Activated T-cell treated with anti-CD3 and anti-CD28 coated beads, Interleukin-2, amount 50 U/mL, for 1 hour (primary cell): ENCODE results near the gene NXPH1.
"Not testable (repeated sequence)": the region's sequence is repeated elsewhere in the genome, so short reads cannot be mapped to it uniquely, and the experiment has no call there.

Source experiments
- DNase-seq: peaks from one replicate; pipeline ENCODE4 v3.0.0-alpha.2; 2020

Gene NXPH1

GRCh38 chr7:8612584-8612983, 179.2 kb downstream of the NXPH1 start:
- no peak for DNase-seq

GRCh38 chr7:8613191-8613590, 179.8 kb downstream of the NXPH1 start:
- no peak for DNase-seq

- DNase-seq = no peak
Observed at GRCh38 chr7:8615019-8615418, 181.6 kb downstream of the NXPH1 start.

DNA sequence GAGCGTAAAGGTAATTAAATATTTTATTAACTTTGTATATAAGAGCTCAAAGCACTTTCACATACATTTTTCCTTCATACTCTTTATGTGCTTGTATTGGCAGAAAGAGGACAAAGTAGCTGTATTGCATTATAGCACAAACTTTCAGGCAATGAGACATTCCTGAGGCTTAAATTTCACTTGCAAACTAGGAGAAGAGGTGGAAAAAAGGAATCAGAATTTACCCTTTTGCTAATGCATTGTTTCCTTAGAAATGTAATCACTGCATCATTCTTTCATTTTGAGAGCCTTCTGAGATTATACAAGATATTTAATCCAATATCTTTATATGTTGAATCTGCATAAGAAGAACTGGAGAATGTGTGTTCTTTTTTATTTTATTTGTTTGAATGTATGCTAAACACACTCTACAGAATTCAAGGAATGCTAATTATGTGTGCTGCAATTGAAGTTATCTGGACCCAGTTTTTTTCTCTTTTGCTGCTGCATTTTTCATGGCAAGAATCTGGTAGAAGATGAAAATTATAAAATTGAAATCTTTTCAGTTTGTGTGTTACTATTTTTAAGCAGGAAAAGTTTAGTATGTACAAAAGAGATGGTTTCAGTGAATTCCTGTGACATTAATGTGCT, 185.1 kb downstream of the NXPH1 start:
- no peak for DNase-seq

GRCh38 chr7:8620169-8620568, 186.8 kb downstream of the NXPH1 start:
- no peak for DNase-seq

- no peak for DNase-seq
Observed at GRCh38 chr7:8625612-8626011, 192.2 kb downstream of the NXPH1 start.

- DNase-seq = no peak
Observed at GRCh38 chr7:8627325-8627724, 193.9 kb downstream of the NXPH1 start.

DNA sequence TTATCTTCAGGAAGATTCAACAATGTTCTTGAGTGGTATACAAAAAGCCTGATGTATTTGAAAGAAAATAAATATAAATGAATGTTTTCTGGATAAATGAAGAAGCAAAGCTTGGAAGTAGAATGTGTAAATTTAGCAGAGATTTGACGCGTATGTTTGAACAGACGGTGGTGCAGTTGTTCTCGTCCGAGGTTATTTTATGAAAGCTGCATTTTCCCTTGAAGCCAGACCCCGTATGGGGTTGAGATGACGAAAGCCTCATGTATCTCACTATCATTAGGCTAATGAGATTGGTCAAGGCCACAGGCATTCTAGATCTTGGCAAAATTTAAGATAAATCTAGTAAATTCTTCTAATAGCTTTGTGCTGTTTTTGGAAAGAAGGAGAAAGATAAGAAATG, 195.2 kb downstream of the NXPH1 start:
- DNase-seq = no peak

DNA sequence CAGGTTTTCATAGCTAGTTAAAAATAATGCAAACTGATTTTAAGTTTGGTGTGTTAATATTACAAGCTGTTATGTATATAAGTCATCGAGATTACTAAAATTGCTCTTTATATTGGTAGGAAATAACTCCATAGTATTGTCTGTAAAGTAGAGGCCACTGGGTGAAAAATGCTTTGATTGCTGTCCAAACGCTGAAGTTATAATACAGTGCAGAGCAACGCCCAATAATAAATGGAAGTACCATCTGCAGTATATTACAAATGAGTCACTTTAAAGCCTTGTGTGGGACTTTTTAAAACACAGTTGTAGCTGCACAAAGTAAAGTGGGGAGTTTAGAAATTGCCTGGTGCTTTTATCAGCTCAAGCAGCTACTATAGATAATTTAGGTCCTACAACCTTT, 196.1 kb downstream of the NXPH1 start:
- no peak for DNase-seq

DNA sequence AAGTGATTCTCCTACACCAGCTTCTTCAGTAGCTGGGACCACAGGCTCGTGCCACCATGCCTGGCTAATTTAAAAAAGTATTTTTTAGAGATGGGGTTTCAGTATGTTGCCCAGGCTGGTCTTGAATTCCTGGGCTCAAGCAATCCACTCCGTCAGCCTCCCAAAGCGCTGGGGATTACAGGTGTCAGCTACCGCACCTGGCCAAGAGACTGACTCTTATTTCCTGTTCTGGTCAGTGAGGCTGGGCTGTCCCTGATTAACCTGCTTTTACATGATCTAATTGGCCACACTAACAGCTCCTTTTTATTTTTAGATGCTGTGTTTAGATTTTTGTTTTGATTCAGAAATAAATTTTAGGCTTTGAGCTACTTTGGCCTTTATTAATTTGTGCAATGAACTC, 203.9 kb downstream of the NXPH1 start:
- no peak for DNase-seq

- DNase-seq = no peak
Observed at GRCh38 chr7:8638076-8638475, 204.7 kb downstream of the NXPH1 start.

GRCh38 chr7:8639668-8640067, 206.3 kb downstream of the NXPH1 start:
- DNase-seq = no peak

- DNase-seq = no peak
Observed at GRCh38 chr7:8640671-8641070, 207.3 kb downstream of the NXPH1 start.

GRCh38 chr7:8668627-8669500, 235.5 kb downstream of the NXPH1 start:
- DNase-seq = no peak

- no peak for DNase-seq
Observed at GRCh38 chr7:8669501-8669851, 236.1 kb downstream of the NXPH1 start.

DNA sequence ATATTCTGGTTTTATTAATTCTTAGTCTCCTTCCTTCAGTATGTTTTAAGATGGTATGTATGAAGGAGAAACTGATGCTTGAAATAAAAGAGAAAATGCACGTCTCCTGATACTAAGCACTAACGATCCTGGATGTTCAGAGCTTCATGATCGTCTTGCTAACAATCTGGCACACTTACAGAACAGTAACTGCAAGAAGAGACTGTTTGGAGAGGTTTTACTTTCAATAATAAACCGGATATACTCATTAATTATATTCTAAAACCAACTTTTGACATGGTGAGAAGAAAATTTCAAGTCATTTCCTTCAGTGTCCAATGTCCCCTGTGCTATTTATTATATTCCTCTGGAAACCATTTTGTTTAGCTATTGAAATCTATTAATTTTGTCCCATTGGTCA, 251.0 kb downstream of the NXPH1 start:
- no peak for DNase-seq

GRCh38 chr7:8699875-8700624, 266.6 kb downstream of the NXPH1 start:
- DNase-seq = no peak

- no peak for DNase-seq
Observed at GRCh38 chr7:8702807-8703206, 269.4 kb downstream of the NXPH1 start.

GRCh38 chr7:8710124-8710523, 276.7 kb downstream of the NXPH1 start:
- no peak for DNase-seq

DNA sequence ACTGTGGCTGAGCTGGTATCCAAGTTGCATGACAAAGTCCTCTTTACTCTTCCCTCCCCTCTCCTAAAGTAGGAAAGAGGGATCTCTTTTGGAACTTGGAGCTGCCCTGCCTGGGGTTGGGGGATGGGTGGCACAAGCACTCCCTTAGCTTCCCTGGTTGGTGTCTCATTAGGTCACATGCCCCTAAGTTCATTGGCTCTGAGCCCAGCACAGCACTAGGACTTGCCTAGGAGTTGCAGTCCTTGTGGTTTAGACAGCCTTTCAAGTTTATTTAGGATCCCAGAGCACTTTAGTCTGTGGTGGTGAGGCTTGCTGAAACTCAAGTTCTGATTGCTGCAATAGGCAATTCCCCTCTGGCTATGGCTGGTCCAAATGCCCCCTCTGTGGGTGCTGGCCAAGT, 281.4 kb downstream of the NXPH1 start:
- DNase-seq = no peak

GRCh38 chr7:8719102-8719501, 285.7 kb downstream of the NXPH1 start:
- DNase-seq = no peak

DNA sequence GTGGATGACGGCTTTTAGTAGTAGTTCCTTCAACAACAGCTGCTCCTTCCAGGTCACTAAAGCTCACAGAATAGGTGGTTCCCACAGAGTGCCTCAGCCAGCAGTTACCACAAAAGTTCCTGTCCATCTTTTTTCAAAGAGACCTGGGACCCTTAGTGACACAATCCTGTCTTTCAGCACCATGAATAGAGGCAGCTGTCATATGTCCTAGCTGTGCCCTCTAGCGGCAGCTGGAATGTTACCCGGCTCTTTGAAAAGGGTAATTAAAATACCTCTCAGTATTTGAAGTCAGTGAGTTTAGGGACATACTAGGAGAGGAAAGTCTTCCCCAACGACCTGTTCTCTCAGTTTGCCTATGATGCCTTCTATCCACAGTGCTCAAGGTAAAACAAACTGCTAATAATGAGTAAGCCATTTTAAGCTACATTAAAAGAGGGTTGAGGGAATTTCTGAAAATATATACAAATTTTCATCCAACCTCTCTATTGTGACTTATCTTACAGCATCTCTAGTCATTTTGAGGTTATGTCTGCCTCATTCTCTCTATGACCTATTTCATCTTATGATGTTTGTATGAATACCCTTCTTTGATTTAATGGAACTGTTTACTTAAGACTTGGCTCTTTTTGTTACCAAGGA, 290.8 kb downstream of the NXPH1 start:
- DNase-seq = no peak

DNA sequence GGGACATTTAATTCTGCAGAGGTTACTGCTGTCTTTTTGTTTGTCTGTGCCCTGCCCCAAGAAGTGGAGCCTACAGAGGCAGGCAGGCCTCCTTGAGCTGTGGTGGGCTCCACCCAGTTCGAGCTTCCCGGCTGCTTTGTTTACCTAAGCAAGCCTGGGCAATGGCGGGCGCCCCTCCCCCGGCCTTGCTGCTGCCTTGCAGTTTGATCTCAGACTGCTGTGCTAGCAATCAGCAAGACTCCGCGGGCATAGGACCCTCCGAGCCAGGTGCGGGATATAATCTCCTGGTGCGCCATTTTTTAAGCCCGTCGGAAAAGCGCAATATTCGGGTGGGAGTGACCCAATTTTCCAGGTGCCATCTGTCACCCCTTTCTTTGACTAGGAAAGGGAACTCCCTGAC, 298.3 kb downstream of the NXPH1 start:
- not testable (repeated sequence) for DNase-seq
